ENCODE data around the gene TACC2.
"Not testable (repeated sequence)": the region's sequence is repeated elsewhere in the genome, so short reads cannot be mapped to it uniquely, and the experiment has no call there.

The TACC2 gene

DNA sequence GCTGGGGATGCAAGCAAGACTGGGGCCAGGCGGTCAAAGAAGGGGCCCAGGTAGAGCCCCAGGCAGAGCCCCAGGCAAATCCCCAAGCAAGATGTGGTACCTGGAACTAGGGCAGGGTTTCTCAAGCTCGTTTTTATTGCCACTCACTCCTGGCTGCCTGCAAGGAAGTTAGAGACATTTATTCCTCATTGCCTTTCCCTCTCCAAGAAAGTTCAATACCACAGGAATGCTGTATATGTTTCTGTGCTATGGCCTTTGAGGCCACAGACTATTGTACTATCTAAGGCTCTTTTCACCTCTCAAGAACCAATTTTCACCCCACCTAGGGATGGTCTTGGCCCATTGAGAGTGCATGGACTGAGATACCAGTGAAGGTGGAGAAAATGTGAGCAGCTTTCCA, 71.3 kb downstream of the TACC2 start:
- peaks cover 12% of the 10 kb centered on the region for H3K4me1 ChIP-seq (ENCODE audit: control insufficient read depth, insufficient read depth, low read length)
- H3K4me3 ChIP-seq (ENCODE audit: low read length in 2 of 2): no peak overlapping the region
- H3K27me3 ChIP-seq (ENCODE audit: control insufficient read depth in 1 of 2, insufficient read depth in 2 of 2, low read length in 2 of 2): no peaks in the 10 kb centered on the region
- no peak overlapping the region for H3K27ac ChIP-seq (ENCODE audit: low read length)
- H3K9ac ChIP-seq (ENCODE audit: low read length in 2 of 2): no peak overlapping the region
- H3K36me3 ChIP-seq (ENCODE audit: control insufficient read depth in 2 of 2, insufficient read depth in 2 of 2, low read length in 2 of 2): peaks cover 0 to 2% of the 10 kb centered on the region in 2 donors
- H3K9me3 ChIP-seq (ENCODE audit: control insufficient read depth in 2 of 2, low read length in 2 of 2): no peaks in the 10 kb centered on the region

DNA sequence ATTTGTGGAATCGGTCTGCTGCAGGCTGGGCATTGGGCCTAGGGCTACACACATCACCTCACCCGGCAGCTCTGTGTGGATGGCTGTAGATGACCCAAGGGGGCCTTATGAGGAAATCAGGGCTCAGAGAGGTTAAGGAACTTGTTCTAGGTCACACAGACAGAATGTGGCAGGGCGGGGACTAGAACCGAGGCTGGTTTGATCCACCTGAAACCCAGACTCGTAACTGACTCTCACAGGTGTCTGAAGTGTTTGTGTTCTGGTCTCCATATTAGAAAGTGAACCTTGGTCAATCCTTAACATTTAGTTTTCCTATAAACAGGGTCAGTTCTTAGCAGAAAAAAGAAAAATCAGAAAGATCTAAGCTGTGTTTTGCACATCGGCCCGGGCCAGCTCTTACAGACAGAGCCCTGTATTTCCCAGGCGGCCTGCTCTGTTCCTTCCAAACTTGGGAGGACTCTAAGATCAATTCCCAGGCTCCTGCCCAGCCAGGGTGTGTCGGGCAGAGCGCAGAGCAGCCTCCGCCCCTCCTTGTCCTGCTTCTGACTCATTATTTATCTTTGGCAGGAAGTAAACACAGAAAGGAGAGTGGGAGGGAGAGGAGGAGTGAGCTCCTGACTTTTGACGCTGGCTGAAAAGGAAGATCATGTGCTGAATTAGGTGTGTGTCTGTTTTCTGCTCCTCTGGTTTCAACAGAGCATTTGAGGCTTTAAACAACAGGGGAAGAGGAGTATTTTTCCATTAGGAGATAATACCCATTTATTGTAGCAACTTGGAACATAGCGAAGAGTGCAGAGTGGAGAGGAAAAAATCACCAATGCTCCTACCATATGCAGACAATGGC, 74.1 kb downstream of the TACC2 start:
- H3K4me3 ChIP-seq (ENCODE audit: low read length in 2 of 2): peak overlapping the region in 1 of 2 donors; percentile 49
- H3K9ac ChIP-seq (ENCODE audit: low read length in 2 of 2): peak overlapping the region; percentile 75
- H3K9me3 ChIP-seq (ENCODE audit: control insufficient read depth in 2 of 2, low read length in 2 of 2): no peaks in the 10 kb centered on the region
- peaks cover 12% of the 10 kb centered on the region for H3K4me1 ChIP-seq (ENCODE audit: control insufficient read depth, insufficient read depth, low read length)
- no peaks in the 10 kb centered on the region for H3K27me3 ChIP-seq (ENCODE audit: control insufficient read depth in 1 of 2, insufficient read depth in 2 of 2, low read length in 2 of 2)
- H3K36me3 ChIP-seq (ENCODE audit: control insufficient read depth in 2 of 2, insufficient read depth in 2 of 2, low read length in 2 of 2): no peaks in the 10 kb centered on the region
- peak overlapping the region; percentile 93 for H3K27ac ChIP-seq (ENCODE audit: low read length)

- not testable (repeated sequence) for H3K9me3 ChIP-seq (ENCODE audit: control insufficient read depth in 2 of 2, low read length in 2 of 2); H3K9ac ChIP-seq (ENCODE audit: low read length in 2 of 2); H3K4me1 ChIP-seq (ENCODE audit: control insufficient read depth, insufficient read depth, low read length); H3K36me3 ChIP-seq (ENCODE audit: control insufficient read depth in 2 of 2, insufficient read depth in 2 of 2, low read length in 2 of 2); H3K27me3 ChIP-seq (ENCODE audit: control insufficient read depth in 1 of 2, insufficient read depth in 2 of 2, low read length in 2 of 2); H3K27ac ChIP-seq (ENCODE audit: low read length); H3K4me3 ChIP-seq (ENCODE audit: low read length in 2 of 2)
Observed at GRCh38 chr10:122066337-122066939, 77.5 kb downstream of the TACC2 start.

DNA sequence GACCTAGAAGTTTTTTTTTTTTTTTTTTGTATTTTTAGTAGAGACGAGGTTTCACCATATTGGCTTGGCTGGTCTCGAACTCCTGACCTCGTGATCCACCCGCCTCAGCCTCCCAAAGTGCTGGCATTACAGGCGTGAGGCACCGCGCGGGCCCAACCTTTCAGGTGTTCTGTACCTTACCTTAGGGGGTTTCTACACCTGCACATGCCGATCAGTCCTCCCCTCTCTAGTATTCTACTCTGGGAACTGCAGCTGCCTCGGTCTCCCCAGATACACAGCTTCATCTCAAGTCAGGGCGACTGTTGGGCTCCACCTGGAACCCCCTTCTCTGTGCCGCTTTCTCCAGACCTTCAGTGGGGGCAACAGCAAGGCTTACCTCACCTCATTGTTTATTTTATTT, 79.9 kb downstream of the TACC2 start:
- Histone ChIP-seq H3K9me3 (ENCODE audit: control insufficient read depth in 2 of 2, low read length in 2 of 2) (no peaks in the 10 kb centered on the region), H3K4me1 (ENCODE audit: control insufficient read depth, insufficient read depth, low read length) (no peaks in the 10 kb centered on the region), H3K9ac (ENCODE audit: low read length in 2 of 2) (no peak overlapping the region), H3K27ac (ENCODE audit: low read length) (no peak overlapping the region), H3K27me3 (ENCODE audit: control insufficient read depth in 1 of 2, insufficient read depth in 2 of 2, low read length in 2 of 2) (no peaks in the 10 kb centered on the region), H3K36me3 (ENCODE audit: control insufficient read depth in 2 of 2, insufficient read depth in 2 of 2, low read length in 2 of 2) (no peaks in the 10 kb centered on the region), H3K4me3 (ENCODE audit: low read length in 2 of 2) (no peak overlapping the region)

GRCh38 chr10:122072491-122072890, 83.5 kb downstream of the TACC2 start:
- no peaks in the 10 kb centered on the region for H3K36me3 ChIP-seq (ENCODE audit: control insufficient read depth in 2 of 2, insufficient read depth in 2 of 2, low read length in 2 of 2)
- no peaks in the 10 kb centered on the region for H3K9me3 ChIP-seq (ENCODE audit: control insufficient read depth in 2 of 2, low read length in 2 of 2)
- H3K4me1 ChIP-seq (ENCODE audit: control insufficient read depth, insufficient read depth, low read length): no peaks in the 10 kb centered on the region
- no peaks in the 10 kb centered on the region for H3K27me3 ChIP-seq (ENCODE audit: control insufficient read depth in 1 of 2, insufficient read depth in 2 of 2, low read length in 2 of 2)
- H3K9ac ChIP-seq (ENCODE audit: low read length in 2 of 2): no peak overlapping the region
- no peak overlapping the region for H3K27ac ChIP-seq (ENCODE audit: low read length)
- no peak overlapping the region for H3K4me3 ChIP-seq (ENCODE audit: low read length in 2 of 2)

DNA sequence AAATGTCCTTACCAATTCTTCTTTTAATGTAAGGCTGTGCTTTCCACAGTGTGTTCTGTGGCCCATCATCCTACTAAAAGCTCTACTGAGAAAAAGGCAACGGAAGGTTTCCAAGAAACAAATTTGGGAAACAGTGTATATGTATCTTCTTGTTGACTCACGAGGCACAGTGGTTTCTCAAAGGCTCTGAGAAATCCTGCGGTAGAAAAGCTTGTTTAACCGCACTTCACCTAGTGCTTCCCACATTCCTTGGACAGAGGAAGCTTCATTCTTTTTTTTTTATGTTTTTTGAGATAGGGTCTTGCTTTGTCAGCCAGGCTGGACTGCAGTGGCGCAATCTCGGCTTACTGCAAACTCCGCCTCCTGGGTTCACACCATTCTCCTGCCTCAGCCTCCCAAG, 84.5 kb downstream of the TACC2 start:
- Histone ChIP-seq H3K9me3 (ENCODE audit: control insufficient read depth in 2 of 2, low read length in 2 of 2) (no peaks in the 10 kb centered on the region), H3K27ac (ENCODE audit: low read length) (no peak overlapping the region), H3K4me1 (ENCODE audit: control insufficient read depth, insufficient read depth, low read length) (peaks cover 4% of the 10 kb centered on the region), H3K9ac (ENCODE audit: low read length in 2 of 2) (no peak overlapping the region), H3K4me3 (ENCODE audit: low read length in 2 of 2) (no peak overlapping the region), H3K36me3 (ENCODE audit: control insufficient read depth in 2 of 2, insufficient read depth in 2 of 2, low read length in 2 of 2) (no peaks in the 10 kb centered on the region), H3K27me3 (ENCODE audit: control insufficient read depth in 1 of 2, insufficient read depth in 2 of 2, low read length in 2 of 2) (no peaks in the 10 kb centered on the region)

DNA sequence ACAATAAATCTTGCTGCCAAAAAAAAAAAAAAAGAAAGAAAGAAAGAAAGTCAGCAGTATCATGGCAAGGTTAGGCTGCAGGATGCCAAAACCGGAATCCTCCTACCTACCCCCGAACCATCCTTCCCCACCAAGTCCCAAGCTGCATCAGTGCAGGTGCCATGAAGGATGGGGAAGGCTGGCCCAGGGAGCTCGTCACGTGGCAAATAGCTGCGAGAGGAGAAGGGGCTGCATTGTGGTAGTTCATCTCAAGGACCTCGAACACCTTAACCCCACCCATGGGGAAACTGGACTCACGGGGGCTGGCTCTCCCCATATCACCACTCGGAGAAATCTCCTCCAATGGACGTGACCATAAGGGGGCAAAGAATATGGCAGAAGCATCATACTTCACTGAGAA, 86.2 kb downstream of the TACC2 start:
- no peaks in the 10 kb centered on the region for H3K27me3 ChIP-seq (ENCODE audit: control insufficient read depth in 1 of 2, insufficient read depth in 2 of 2, low read length in 2 of 2)
- H3K9ac ChIP-seq (ENCODE audit: low read length in 2 of 2): no peak overlapping the region
- H3K4me1 ChIP-seq (ENCODE audit: control insufficient read depth, insufficient read depth, low read length): peaks cover 7% of the 10 kb centered on the region
- no peak overlapping the region for H3K27ac ChIP-seq (ENCODE audit: low read length)
- no peaks in the 10 kb centered on the region for H3K36me3 ChIP-seq (ENCODE audit: control insufficient read depth in 2 of 2, insufficient read depth in 2 of 2, low read length in 2 of 2)
- H3K4me3 ChIP-seq (ENCODE audit: low read length in 2 of 2): no peak overlapping the region
- H3K9me3 ChIP-seq (ENCODE audit: control insufficient read depth in 2 of 2, low read length in 2 of 2): no peaks in the 10 kb centered on the region

- H3K27me3 ChIP-seq (ENCODE audit: control insufficient read depth in 1 of 2, insufficient read depth in 2 of 2, low read length in 2 of 2); H3K4me1 ChIP-seq (ENCODE audit: control insufficient read depth, insufficient read depth, low read length); H3K4me3 ChIP-seq (ENCODE audit: low read length in 2 of 2); H3K9ac ChIP-seq (ENCODE audit: low read length in 2 of 2); H3K9me3 ChIP-seq (ENCODE audit: control insufficient read depth in 2 of 2, low read length in 2 of 2); H3K36me3 ChIP-seq (ENCODE audit: control insufficient read depth in 2 of 2, insufficient read depth in 2 of 2, low read length in 2 of 2); H3K27ac ChIP-seq (ENCODE audit: low read length): not testable (repeated sequence)
Observed at GRCh38 chr10:122075876-122076275, 86.9 kb downstream of the TACC2 start.

DNA sequence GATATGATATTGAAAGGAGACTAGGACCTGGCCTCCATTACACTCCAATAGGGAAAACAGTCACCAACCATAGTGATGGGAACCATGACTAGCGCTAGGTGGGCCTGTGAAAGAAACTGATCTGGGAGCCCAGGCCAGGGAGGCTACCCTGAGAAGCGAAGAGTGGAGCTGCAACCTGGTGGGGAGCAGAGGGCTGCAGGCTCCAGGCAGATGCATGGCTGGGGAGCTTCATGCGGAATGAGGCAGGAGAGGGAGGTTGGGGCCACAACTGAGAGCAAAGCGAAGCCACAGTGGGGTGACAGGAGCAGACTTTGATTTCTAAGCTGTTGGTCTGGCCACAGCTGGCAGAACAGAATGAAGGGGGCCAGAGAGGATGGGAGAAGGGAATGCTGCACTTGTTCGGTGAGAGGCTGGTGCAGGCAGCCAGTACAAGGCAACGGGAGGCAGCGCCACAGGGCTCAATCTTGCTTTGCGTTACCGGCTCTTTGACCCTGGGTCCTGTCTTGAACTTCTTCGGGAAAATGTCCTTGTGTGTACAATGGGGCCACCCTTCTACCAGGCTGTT, 88.4 kb downstream of the TACC2 start:
- Histone ChIP-seq H3K27me3 (ENCODE audit: control insufficient read depth in 1 of 2, insufficient read depth in 2 of 2, low read length in 2 of 2) (no peaks in the 10 kb centered on the region), H3K9ac (ENCODE audit: low read length in 2 of 2) (no peak overlapping the region), H3K9me3 (ENCODE audit: control insufficient read depth in 2 of 2, low read length in 2 of 2) (no peaks in the 10 kb centered on the region), H3K36me3 (ENCODE audit: control insufficient read depth in 2 of 2, insufficient read depth in 2 of 2, low read length in 2 of 2) (no peaks in the 10 kb centered on the region), H3K4me1 (ENCODE audit: control insufficient read depth, insufficient read depth, low read length) (peaks cover 7% of the 10 kb centered on the region), H3K4me3 (ENCODE audit: low read length in 2 of 2) (no peak overlapping the region), H3K27ac (ENCODE audit: low read length) (no peak overlapping the region)

DNA sequence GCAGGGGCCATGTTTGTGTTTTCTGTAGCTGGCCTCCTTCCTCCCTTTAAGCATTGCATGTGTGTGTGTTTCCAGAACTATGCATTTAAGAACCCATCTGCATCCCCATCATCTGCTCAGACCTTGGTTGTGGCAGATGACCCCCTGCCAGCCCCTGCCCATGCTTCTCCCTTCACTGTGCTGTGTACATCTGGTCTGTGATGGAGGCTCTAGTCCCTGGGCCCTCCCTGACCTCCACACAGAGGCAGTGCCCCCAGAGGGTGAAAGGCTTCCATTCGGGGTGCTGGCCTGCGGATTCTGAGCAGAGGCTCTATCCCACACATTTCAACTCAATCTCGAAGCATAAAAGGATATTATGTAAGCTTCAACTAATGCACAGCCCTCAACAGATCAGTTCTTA, 89.4 kb downstream of the TACC2 start:
- no peak overlapping the region for H3K9ac ChIP-seq (ENCODE audit: low read length in 2 of 2)
- peaks cover 9% of the 10 kb centered on the region for H3K4me1 ChIP-seq (ENCODE audit: control insufficient read depth, insufficient read depth, low read length)
- no peaks in the 10 kb centered on the region for H3K27me3 ChIP-seq (ENCODE audit: control insufficient read depth in 1 of 2, insufficient read depth in 2 of 2, low read length in 2 of 2)
- no peaks in the 10 kb centered on the region for H3K9me3 ChIP-seq (ENCODE audit: control insufficient read depth in 2 of 2, low read length in 2 of 2)
- no peak overlapping the region for H3K4me3 ChIP-seq (ENCODE audit: low read length in 2 of 2)
- H3K27ac ChIP-seq (ENCODE audit: low read length): peak overlapping the region; percentile 18
- H3K36me3 ChIP-seq (ENCODE audit: control insufficient read depth in 2 of 2, insufficient read depth in 2 of 2, low read length in 2 of 2): no peaks in the 10 kb centered on the region
